GM18526 (cell line): Measurements from ENCODE around the gene STAT1.
A peak's percentile ranks its signal among the peaks of the same experiment; 100 is the strongest.

ENCODE experiments used
- POLR2A ChIP-seq: IDR thresholded peaks from 3 replicates; pipeline ENCODE4 v1.6.1; 2011; ENCODE audit not compliant: insufficient read length; ENCODE audit errors: extremely low read depth

STAT1 gene

GRCh38 chr2:190984595-190984994, 29.4 kb downstream of the STAT1 start:
- peak; percentile 44 for TF ChIP-seq POLR2A

DNA sequence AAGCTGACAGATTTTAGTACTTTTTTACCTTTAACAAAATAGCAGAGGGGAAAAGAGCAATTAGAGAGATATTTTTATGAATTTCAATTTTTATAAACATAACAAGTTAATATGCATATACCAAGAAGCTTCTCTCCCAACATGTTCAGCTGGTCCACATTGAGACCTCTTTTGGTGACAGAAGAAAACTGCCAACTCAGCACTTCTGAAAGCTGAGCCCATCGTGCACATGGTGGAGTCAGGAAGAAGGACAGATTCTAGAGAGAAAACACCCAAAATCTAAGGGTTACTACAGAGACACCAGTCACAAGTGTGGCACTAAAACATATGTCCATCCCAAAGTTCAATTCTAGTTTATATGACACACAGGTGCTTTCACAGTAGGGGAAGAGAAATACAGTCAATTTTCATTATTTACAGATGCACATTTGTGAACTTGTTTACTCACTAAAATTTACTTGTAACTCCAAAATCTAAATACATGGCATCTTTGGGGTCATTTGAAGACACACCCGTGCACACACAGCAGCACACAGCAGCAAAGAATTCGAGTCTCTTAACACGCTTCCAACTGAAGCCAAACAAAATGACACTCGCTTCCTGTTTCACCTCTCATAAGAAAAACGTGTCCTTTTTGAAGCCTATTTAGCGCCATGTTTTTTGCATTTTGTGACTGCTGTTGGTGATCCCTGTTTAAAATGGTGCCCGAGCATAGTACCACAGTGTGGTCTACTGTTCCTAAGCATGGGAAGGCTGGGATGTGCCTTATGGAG, 31.5 kb downstream of the STAT1 start:
- TF ChIP-seq POLR2A = no peak

- peak; percentile 33 for TF ChIP-seq POLR2A
Measured at GRCh38 chr2:190981733-190982132, 32.2 kb downstream of the STAT1 start.

- no peak for TF ChIP-seq POLR2A
Measured at GRCh38 chr2:190981333-190981732, 32.6 kb downstream of the STAT1 start.

DNA sequence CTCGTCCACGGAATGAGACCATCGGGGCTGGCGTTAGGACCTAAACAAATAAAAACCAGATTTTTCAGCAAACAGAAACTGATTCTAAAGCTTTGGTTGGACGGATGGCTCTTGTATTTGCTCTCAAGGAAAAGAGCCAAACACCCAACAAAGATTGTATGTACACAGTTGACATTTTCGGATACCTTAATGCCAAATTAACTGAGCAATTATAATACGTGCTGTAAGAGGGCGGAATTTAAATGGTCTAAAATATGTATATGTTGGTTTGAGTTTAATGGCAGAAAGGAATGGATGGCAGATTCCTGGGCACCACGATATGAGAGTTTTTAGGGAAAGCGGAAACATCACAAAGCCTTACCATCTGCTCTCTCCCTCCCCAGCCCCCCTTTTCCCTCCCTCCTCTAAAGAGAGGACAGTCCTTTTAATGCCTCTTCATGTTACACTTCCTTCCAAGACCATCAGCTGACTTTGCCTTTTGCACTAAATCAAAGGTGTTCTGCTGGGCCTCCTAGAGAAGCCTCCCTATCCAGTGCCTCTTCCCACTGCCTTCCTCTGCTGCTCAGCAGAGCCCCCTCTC, 33.3 kb downstream of the STAT1 start:
- TF ChIP-seq POLR2A = no peak

- peak; percentile 20 for TF ChIP-seq POLR2A
Measured at GRCh38 chr2:190979906-190980629, 33.9 kb downstream of the STAT1 start.

DNA sequence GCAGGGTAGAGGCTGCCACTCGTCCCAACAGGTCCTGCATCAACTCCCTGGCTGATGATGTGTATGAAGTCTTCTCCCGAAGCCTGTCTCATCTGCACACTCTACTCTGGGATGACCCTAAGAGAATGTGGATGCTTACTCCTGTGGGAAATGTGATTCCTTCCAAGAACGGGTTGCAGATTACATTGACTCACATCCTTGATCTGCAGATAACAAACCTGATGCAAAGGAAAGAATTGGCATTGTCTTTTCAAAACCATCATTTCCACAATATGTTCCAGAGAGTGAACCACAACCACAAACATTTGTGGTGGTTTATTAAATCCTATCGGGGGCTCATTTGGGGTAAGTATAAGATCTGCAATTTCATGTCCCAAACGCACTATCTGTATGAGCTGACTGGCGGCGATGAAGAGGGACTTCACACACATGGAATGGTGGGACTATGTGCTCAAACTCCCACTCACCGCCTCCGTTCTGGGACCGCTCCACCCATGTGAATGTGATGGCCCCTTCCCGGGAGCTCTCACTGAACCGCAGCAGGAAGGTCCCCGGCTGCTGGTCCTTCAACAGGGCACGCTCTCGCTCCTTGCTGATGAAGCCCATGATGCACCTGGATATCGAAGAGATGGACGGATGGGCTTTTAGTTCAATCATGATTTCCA, 35.5 kb downstream of the STAT1 start:
- peak; percentile 31 for TF ChIP-seq POLR2A

DNA sequence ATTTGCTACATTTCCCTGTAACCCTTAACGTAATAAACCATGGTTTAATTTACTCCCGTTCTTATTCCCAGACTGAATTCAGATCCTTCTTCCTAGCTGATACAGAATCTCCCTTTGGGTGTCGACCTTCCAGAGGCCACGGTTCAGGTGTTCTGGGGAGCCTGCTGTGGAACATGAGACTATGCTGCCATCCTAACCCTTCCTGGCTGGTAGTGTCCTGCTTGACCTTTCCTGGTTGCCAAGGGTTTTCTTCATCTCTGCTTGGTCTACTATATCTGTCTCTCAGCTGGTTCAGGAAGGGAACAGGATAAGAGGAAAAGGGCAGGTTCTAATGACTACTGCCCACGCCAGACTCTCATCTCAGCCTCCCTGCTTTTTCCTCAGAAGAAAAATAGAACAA, 36.5 kb downstream of the STAT1 start:
- no peak for TF ChIP-seq POLR2A

- no peak for TF ChIP-seq POLR2A
Measured at GRCh38 chr2:190976521-190976920, 37.5 kb downstream of the STAT1 start.

- peak; percentile 27 for TF ChIP-seq POLR2A
Measured at GRCh38 chr2:190974629-190975361, 39.2 kb downstream of the STAT1 start.

DNA sequence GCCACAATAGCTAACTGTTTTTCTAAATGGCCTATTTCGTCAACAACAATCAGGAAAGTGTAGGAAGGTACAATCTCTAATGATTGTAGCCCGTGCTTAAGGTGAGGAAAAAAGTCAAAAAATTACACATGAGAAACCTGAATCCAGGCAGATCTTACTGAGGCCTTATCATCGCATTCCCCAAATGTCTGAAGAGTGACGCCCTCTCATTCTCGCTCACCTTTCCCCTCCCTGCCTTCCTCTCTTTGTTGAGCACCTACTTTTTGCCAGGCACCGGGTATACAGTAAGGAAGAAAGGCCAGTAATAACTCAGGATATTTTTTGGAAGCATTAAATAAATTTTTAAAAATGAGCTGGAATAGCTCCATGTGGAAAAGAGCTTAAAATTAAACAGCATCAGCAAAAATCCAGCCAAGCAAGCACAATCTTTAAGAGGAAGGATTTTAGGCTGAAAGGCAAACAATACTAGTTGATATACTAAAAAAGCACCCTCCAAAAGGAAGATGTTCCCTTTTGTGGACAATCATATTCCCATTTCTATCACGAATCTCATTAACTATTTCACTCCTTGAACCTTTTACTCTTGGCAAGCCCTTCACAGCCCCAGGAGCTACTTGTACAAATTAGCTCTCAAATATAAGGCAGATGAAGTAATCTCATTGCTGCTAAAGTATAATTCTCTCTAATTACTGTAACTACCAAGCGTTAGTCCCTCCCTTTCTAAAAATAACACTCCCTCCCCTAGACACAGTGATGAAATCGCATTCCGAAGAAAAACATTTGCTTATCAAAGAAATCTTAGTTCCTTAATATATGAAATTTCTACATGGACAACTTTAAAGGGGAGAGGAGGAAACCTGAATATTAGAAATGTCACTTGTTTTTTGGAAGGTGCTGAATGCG, 40.0 kb downstream of the STAT1 start:
- no peak for TF ChIP-seq POLR2A

- TF ChIP-seq POLR2A = no peak
Measured at GRCh38 chr2:190973262-190973661, 40.7 kb downstream of the STAT1 start.

GRCh38 chr2:190972846-190973245, 41.1 kb downstream of the STAT1 start:
- TF ChIP-seq POLR2A = no peak

DNA sequence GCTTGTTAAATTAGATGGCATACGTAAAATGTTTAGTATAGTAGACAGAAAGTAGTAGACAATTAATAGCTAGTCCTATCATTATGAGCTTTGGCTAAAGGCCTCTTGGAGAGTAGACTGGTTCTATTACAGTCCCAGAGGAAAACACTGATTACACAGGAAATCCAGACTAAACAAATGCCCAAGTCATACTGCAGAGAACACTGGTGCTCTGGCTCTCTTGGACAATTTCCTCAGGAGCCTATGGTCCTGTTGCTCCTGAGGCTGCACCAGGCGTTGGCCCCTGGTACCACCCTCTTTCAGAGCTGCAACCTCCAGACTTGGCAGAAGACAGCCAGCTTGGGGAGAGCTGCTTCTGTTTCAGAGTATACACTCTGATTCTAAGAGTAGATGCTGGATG, 41.8 kb downstream of the STAT1 start:
- TF ChIP-seq POLR2A = peak; percentile 28
